Activated naive CD8-positive, alpha-beta T cell treated with anti-CD3 and anti-CD28 coated beads for 36 hours (primary cell): ENCODE results near the gene TCP10L. TPM values are rescaled to one million over a fixed set of nuclear protein-coding genes. Genes with fewer than 3 reads are reported as not detected.
A peak's percentile ranks its signal among the peaks of the same experiment; 100 is the strongest.
"Not testable (repeated sequence)": the region's sequence is repeated elsewhere in the genome, so short reads cannot be mapped to it uniquely, and the experiment has no call there.

ENCODE experiments used
- DNase-seq: peaks from one replicate; pipeline ENCODE4 v3.0.0; 2021
- H3K27ac Mint-ChIP-seq: one replicate; pipeline ENCODE4 v1.8.0; 2022; ENCODE audit warnings: mild to moderate bottlenecking, moderate library complexity, mixed read lengths
- H3K27me3 Mint-ChIP-seq: one replicate; pipeline ENCODE4 v1.8.0; 2022; ENCODE audit warnings: mild to moderate bottlenecking, mixed read lengths
- H3K36me3 Mint-ChIP-seq: one replicate; pipeline ENCODE4 v1.8.0; 2021; ENCODE audit warnings: mild to moderate bottlenecking, mixed read lengths
- H3K4me1 Mint-ChIP-seq: one replicate; pipeline ENCODE4 v1.8.0; 2021; ENCODE audit warnings: mixed read lengths
- H3K4me3 Mint-ChIP-seq: one replicate; pipeline ENCODE4 v1.8.0; 2022; ENCODE audit warnings: mild to moderate bottlenecking, moderate library complexity, mixed read lengths
- H3K9me3 Mint-ChIP-seq: one replicate; pipeline ENCODE4 v1.8.0; 2022; ENCODE audit warnings: mixed read lengths
- total RNA-seq, 2 experiments: library from RNA; stranded (reverse); gene quantifications; one replicate each; pipeline ENCODE4 v1.2.3, GENCODE V29; 2021

TCP10L gene
- total RNA-seq, 2 experiments from 2014 or later: 0.48 to 0.52 TPM

DNA sequence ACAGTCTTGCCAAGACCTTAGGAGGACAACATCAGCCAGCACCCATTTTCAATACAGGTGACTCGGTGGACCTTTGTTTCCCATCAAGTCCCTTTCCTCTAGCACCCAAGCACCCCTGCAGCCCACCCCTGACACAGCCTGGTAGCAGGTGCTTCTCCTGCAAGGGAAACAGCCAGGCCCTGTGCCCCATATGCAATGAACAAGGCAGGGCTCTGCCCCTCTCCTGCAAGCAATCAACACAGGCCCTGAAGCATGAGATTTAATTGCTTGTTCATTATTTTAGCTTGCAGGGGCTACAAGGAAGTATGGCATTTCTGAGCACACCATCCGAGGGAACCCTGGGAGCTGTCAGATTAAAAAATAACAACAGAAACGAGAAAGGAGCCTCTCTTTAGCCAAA lies 35.4 kb downstream of the TCP10L start:
- Mint-ChIP-seq H3K9me3 (no peaks in the 10 kb centered on the region), H3K27ac (no peak overlapping the region), H3K4me3 (no peak overlapping the region), H3K4me1 (no peaks in the 10 kb centered on the region), H3K27me3 (no peaks in the 10 kb centered on the region), H3K36me3 (no peaks in the 10 kb centered on the region)
- DNase-seq: no peak

GRCh38 chr21:32549440-32549839 lies 35.9 kb downstream of the TCP10L start:
- Mint-ChIP-seq H3K4me1 (no peaks in the 10 kb centered on the region), H3K9me3 (no peaks in the 10 kb centered on the region), H3K36me3 (no peaks in the 10 kb centered on the region), H3K27ac (no peak overlapping the region), H3K27me3 (no peaks in the 10 kb centered on the region), H3K4me3 (no peak overlapping the region)
- DNase-seq: no peak

GRCh38 chr21:32548978-32549377 lies 36.3 kb downstream of the TCP10L start:
- H3K27ac Mint-ChIP-seq: no peak overlapping the region

GRCh38 chr21:32547018-32547417 lies 38.3 kb downstream of the TCP10L start:
- no peaks in the 10 kb centered on the region for H3K9me3 Mint-ChIP-seq
- DNase-seq: no peak
- no peaks in the 10 kb centered on the region for H3K4me1 Mint-ChIP-seq
- H3K4me3 Mint-ChIP-seq: no peak overlapping the region
- no peaks in the 10 kb centered on the region for H3K27me3 Mint-ChIP-seq
- no peak overlapping the region for H3K27ac Mint-ChIP-seq
- no peaks in the 10 kb centered on the region for H3K36me3 Mint-ChIP-seq

More at GRCh38 chr21:32548978-32549377, 36.3 kb downstream of the TCP10L start:
- H3K36me3 Mint-ChIP-seq: no peaks in the 10 kb centered on the region
- no peaks in the 10 kb centered on the region for H3K27me3 Mint-ChIP-seq
- H3K9me3 Mint-ChIP-seq: no peaks in the 10 kb centered on the region
- DNase-seq: no peak
- H3K4me1 Mint-ChIP-seq: no peaks in the 10 kb centered on the region
- no peak overlapping the region for H3K4me3 Mint-ChIP-seq

- Mint-ChIP-seq H3K9me3 (no peaks in the 10 kb centered on the region), H3K4me1 (no peaks in the 10 kb centered on the region), H3K27me3 (no peaks in the 10 kb centered on the region), H3K36me3 (no peaks in the 10 kb centered on the region), H3K4me3 (no peak overlapping the region), H3K27ac (no peak overlapping the region)
- DNase-seq: no peak
Observed at GRCh38 chr21:32545948-32546441, 39.3 kb downstream of the TCP10L start.

DNA sequence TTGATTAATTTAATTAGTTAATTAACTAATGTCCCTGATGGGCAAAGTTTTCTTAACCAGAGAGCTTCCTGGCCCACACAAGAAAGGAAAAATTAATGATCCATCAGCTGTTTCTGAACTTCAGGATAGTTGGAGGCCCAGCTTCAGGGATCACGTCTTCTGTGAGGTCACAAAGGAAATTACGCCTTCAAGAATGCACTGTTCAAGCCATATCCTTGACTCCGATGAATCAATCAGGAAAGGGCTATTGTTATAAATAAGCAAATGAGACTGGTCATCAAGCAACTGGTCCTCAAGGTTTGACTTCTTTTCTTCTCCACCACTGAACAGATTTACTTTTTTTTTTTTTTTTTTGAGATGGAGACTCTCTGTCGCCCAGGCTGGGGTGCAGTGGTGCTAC lies 40.6 kb downstream of the TCP10L start:
- no peak for DNase-seq
- H3K4me1 Mint-ChIP-seq: no peaks in the 10 kb centered on the region
- H3K4me3 Mint-ChIP-seq: no peak overlapping the region
- H3K36me3 Mint-ChIP-seq: no peaks in the 10 kb centered on the region
- H3K27me3 Mint-ChIP-seq: no peaks in the 10 kb centered on the region
- H3K27ac Mint-ChIP-seq: no peak overlapping the region
- no peaks in the 10 kb centered on the region for H3K9me3 Mint-ChIP-seq

DNA sequence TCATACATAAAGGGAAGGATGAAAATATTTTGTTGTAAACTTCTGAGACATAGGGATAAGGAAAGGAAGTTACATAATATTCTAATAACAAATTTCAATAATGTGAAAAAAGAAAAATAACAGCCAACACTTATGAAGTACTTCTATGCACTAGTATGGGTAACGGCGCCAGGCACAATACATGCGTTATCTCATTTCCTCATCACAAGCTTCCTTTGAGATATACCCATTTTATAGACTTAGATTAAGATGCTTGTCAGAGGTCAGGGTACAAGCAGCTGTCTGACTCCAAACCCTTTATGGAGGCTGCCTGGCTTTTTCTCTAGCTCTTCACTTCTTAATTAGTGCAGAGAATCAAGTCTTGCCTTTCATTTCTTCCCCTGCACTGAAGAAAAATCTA lies 41.3 kb downstream of the TCP10L start:
- no peak for DNase-seq
- H3K27me3 Mint-ChIP-seq: no peaks in the 10 kb centered on the region
- no peak overlapping the region for H3K27ac Mint-ChIP-seq
- H3K4me3 Mint-ChIP-seq: no peak overlapping the region
- H3K9me3 Mint-ChIP-seq: no peaks in the 10 kb centered on the region
- H3K36me3 Mint-ChIP-seq: no peaks in the 10 kb centered on the region
- peaks cover 3% of the 10 kb centered on the region for H3K4me1 Mint-ChIP-seq

DNA sequence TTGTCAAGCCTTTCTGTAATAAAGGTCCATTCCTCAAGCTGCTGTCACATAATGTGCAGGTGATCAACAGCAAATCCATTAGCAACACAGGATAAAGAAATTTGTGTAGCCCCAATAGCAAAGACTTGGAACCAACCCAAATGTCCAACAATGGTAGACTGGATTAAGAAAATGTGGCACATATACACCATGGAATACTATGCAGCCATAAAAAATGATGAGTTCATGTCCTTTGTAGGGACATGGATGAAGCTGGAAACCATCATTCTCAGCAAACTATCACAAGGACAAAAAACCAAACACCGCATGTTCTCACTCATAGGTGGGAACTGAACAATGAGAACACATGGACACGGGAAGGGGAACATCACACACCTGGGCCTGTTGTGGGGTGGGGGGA lies 42.3 kb downstream of the TCP10L start:
- not testable (repeated sequence) for H3K4me1 Mint-ChIP-seq, H3K9me3 Mint-ChIP-seq, DNase-seq, H3K27ac Mint-ChIP-seq, H3K36me3 Mint-ChIP-seq, H3K27me3 Mint-ChIP-seq, H3K4me3 Mint-ChIP-seq

- Mint-ChIP-seq H3K36me3 (no peaks in the 10 kb centered on the region), H3K4me3 (no peak overlapping the region), H3K27me3 (no peaks in the 10 kb centered on the region), H3K4me1 (peaks cover 18% of the 10 kb centered on the region), H3K27ac (no peak overlapping the region), H3K9me3 (no peaks in the 10 kb centered on the region)
- DNase-seq: no peak
Observed at GRCh38 chr21:32539378-32539777, 45.9 kb downstream of the TCP10L start.

GRCh38 chr21:32538147-32538792 lies 47.1 kb downstream of the TCP10L start:
- H3K9me3 Mint-ChIP-seq: no peaks in the 10 kb centered on the region
- peak overlapping the region; percentile 33 for H3K4me3 Mint-ChIP-seq
- H3K27me3 Mint-ChIP-seq: no peaks in the 10 kb centered on the region
- no peaks in the 10 kb centered on the region for H3K36me3 Mint-ChIP-seq
- DNase-seq: peak; percentile 15
- H3K4me1 Mint-ChIP-seq: peaks cover 18% of the 10 kb centered on the region
- peak overlapping the region; percentile 69 for H3K27ac Mint-ChIP-seq

DNA sequence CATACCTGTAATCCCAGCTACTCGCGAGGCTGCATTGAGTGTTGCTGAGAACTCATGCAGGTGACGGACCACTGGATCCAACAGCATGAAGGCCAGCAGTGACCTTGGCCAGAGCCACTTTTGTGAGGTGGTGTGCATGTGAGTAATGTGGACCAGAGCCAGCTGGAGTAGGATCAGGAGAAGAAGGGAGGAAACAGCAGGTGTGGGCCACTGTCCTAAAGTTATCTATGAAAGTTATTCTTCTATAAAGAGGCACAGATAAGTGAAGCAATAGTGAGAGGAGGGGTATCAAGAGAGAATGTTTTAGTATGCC lies 47.8 kb downstream of the TCP10L start:
- Mint-ChIP-seq H3K4me1 (peaks cover 18% of the 10 kb centered on the region), H3K27ac (no peak overlapping the region), H3K9me3 (no peaks in the 10 kb centered on the region), H3K27me3 (no peaks in the 10 kb centered on the region), H3K4me3 (no peak overlapping the region), H3K36me3 (no peaks in the 10 kb centered on the region)
- DNase-seq: no peak

GRCh38 chr21:32535612-32536011 lies 49.7 kb downstream of the TCP10L start:
- H3K4me1 Mint-ChIP-seq: peaks cover 18% of the 10 kb centered on the region
- no peak overlapping the region for H3K27ac Mint-ChIP-seq
- no peaks in the 10 kb centered on the region for H3K27me3 Mint-ChIP-seq
- H3K36me3 Mint-ChIP-seq: no peaks in the 10 kb centered on the region
- H3K9me3 Mint-ChIP-seq: no peaks in the 10 kb centered on the region
- H3K4me3 Mint-ChIP-seq: no peak overlapping the region
- no peak for DNase-seq

GRCh38 chr21:32534113-32534512 lies 51.2 kb downstream of the TCP10L start:
- Mint-ChIP-seq H3K27ac (no peak overlapping the region), H3K9me3 (no peaks in the 10 kb centered on the region), H3K36me3 (no peaks in the 10 kb centered on the region), H3K4me3 (no peak overlapping the region), H3K27me3 (no peaks in the 10 kb centered on the region), H3K4me1 (peaks cover 16% of the 10 kb centered on the region)
- no peak for DNase-seq

GRCh38 chr21:32533611-32534010 lies 51.7 kb downstream of the TCP10L start:
- no peaks in the 10 kb centered on the region for H3K36me3 Mint-ChIP-seq
- peaks cover 12% of the 10 kb centered on the region for H3K4me1 Mint-ChIP-seq
- H3K27me3 Mint-ChIP-seq: no peaks in the 10 kb centered on the region
- no peak overlapping the region for H3K4me3 Mint-ChIP-seq
- no peak overlapping the region for H3K27ac Mint-ChIP-seq
- no peak for DNase-seq
- no peaks in the 10 kb centered on the region for H3K9me3 Mint-ChIP-seq

DNA sequence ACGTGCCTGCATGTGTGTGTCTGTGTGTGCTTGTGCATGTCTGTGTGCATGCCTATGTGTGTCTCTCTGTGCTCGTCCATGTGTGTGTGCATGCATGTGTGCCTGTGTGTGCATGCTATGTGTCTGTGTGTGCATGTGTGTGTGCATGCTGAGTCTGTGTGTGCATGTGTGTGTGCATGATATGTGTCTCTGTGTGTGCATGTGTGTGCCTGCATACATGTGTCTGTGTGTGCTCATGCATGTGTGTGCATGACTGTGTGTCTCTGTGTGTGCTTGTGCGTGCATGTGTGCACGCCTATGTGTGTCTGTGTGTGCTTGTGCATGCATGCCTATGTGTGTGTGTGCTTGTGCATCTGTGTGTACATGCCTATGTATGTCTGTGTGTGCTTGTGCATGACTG lies 52.3 kb downstream of the TCP10L start:
- H3K27me3 Mint-ChIP-seq: no peaks in the 10 kb centered on the region
- DNase-seq: no peak
- no peaks in the 10 kb centered on the region for H3K9me3 Mint-ChIP-seq
- H3K36me3 Mint-ChIP-seq: no peaks in the 10 kb centered on the region
- peaks cover 8% of the 10 kb centered on the region for H3K4me1 Mint-ChIP-seq
- H3K27ac Mint-ChIP-seq: no peak overlapping the region
- H3K4me3 Mint-ChIP-seq: no peak overlapping the region

DNA sequence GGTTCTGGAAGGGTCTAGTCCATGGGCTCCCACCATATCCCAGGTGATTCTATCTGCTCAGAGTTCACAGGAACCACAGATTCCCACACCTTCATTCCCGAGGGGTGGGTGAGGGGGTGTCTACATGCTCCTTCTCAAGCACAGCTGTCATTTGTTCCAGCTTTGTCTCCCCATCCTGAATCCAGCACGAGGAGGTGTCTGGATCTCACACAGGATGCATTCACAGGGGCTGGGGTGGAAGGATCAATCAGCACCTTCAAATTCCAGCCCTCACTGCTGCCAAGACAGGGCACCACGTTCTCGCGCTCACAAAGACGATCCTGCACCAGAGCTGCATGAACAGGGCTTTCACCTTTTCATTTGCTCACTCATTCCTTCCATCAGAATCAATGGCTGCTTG lies 52.7 kb downstream of the TCP10L start:
- Mint-ChIP-seq H3K27ac (no peak overlapping the region), H3K36me3 (no peaks in the 10 kb centered on the region), H3K4me3 (no peak overlapping the region), H3K4me1 (peaks cover 8% of the 10 kb centered on the region), H3K27me3 (no peaks in the 10 kb centered on the region), H3K9me3 (no peaks in the 10 kb centered on the region)
- DNase-seq: no peak
